CD1c-positive myeloid dendritic cell (primary cell): ENCODE data around the gene TMEM63B.
"Not testable (repeated sequence)": the region's sequence is repeated elsewhere in the genome, so short reads cannot be mapped to it uniquely, and the experiment has no call there.

Experiments
- DNase-seq: peaks from one replicate; pipeline ENCODE4 v3.0.0-alpha.2; 2016; ENCODE audit errors: extremely low spot score

TMEM63B gene

DNA sequence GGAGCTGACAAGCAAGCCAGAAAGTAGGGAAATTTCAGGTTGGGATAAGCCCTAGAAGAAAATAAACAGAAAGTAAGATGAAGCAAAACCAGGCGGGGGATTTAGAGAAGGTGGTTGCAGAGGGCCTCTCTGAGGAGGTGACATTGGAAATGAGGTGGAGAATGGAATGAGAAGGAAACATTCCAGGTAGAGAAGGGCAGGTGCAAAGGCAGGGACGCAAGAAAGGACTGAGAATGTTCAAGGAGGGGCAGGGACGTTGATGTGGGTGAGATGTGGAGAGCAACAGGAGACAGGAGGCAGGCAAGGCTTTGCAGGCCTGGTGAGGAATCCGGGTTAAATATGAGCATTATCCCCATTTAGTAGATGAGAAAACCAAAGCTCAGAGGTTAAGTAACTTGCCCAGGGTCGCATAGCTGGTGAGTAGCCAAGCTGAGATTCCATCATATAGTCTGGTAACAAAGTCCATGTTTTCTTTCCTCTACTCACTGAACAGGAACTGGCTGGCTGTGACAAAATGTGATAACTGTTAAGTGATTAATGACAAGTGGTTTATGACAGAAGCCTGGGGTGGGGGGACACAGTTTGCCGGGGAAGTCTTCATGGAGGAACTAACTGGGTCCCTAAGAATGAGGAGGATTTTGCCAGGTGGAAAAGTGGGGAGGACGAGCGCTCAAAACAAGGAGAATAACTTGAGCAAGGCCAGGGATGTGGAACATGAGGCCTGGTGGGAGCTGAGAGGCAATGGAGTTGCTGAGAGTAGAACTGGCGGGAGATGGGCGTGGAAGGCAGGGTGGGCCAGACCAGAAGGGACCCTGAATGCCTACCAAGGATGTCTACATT lies 32.7 kb upstream of the TMEM63B start:
- DNase-seq, result no peak

DNA sequence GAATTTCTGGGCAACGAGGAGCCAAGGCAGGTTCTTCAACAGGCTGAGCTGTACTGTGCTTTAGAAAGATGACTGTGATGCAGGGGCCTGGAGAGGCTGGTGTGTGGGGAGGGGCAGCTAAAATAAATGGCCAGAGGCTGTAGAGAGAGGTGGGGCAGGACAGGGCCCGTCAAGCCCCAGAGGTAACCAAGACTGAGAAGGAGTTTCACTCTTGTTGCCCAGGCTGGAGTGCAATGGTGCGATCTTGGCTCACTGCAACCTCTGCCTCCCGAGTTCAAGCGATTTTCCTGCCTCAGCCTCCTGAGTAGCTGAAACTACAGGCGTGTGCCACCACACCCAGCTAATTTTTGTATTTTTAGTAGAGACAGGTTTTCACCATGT lies 32.1 kb upstream of the TMEM63B start:
- not testable (repeated sequence) for DNase-seq

DNA sequence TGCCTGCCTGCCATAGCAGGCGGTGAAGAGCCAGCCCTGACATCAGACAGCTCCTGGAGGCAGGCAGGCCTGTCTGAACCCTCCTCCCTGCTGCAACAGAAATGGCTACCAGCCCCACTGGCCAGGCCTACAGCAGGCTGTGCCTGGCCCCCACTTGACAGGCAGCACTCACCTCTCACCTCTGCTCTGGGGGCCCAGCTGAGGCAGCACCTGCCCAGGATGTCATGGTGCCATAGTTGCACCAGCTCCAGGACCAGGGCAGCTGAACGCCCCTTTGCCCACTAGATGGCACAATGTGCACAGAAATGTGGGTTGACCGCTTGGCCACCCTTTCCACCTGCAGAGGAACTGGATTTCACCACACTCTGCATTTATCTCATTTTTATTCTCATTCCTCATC lies 30.7 kb upstream of the TMEM63B start:
- peak; percentile 84 for DNase-seq

DNA sequence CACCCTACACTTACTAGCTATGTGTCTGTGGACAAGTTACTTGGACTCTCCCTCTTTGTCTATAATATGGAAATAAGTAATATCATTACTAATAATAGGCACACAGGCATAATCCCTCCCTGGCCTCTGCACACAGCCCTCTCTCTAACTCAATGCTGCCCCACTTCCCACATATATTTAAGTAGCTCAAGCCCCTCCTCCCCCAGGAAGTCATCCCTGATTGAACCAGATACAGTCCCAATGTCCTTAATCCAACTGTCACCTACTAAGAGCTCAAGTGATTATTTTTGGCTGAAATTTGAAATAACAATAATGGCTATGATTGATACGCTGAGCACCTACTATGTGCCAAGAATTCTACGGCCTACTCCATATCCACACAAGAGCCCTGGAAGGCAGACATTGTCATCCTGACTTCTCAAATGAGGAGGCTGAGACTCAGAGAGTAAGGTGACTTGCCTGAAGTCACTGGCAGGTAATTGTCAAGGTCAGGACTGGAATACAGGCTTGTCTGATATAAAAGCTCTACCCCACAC lies 29.5 kb upstream of the TMEM63B start:
- no peak for DNase-seq

DNA sequence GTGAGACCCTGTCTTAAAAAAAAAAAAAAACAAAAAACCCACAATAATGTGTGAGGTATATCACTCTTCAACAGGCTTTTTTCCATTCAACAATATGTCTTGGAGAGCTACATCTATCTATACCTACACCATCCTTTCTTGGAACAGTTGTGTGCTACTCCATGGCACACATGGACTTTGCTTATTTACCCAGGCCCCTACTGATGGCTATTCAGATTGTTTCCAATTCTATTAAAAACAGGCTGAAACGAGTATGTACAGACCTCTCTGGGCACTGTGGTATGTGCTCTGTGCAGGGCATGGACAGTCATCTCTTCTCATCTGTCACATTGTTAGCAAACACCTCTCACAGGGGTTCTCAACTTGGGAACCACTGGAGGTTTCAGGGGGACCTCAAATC lies 28.2 kb upstream of the TMEM63B start:
- DNase-seq, result no peak

DNA sequence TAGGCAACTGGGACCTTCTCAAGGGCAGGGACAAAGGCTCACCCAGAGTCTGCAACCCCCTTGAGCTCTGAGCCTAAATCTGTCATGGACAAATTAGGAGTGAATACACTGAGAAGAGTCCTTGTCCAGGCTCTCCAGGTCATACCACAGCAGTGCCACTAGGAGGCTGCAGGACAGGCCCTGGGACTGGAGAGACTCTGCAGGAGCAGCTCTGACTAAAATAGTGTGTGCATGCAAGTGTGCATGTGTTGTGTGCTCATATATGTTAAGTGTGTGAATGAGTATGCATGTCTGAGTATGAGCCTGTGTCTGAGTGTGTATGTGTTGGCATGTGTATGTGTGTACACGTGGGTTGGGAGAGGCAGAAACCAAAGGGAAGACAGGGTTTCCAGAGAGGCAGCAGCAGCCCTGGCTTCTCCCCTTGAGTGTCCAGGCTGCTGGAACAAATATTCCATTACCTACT lies 27.2 kb upstream of the TMEM63B start:
- peak; percentile 22 for DNase-seq

DNA sequence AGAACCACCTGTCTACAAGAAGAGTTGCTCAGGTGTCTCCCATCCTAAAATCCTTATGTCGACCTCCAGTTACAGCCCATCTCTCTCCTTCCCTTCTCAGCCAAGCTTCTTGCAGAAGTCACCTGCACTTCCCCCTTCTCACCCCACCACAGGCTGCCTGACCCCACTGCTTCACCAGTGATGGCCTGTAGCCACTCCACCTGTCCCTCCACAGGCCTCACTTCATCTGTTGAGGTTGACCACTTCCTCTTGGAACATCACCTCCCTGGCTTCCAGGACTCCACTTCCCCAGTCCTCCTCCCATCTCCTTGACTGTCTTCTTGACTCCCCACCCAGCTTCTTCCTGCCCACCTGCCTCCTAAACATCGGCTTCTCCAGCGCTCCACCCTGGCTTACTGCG lies 25.5 kb upstream of the TMEM63B start:
- DNase-seq, result no peak

DNA sequence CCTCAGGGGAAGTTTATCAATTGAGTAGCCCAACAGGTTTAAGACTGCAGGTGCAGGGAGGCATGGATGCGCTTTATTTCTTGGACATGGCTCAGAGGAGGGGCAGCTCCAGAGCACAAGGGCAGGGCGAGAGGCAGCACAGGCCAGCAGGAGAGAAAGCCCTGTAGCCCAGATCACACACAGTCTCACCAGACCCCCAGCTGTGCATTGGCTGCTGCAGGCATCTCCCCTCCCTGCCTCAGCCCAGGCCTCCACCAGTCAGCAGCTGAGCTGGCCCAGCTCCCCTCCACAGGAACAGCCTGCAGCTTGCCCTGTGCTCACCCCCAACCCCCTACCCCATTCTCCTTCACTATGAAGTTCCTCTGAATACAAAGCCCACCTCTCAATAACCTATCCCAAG lies 24.8 kb upstream of the TMEM63B start:
- no peak for DNase-seq

DNA sequence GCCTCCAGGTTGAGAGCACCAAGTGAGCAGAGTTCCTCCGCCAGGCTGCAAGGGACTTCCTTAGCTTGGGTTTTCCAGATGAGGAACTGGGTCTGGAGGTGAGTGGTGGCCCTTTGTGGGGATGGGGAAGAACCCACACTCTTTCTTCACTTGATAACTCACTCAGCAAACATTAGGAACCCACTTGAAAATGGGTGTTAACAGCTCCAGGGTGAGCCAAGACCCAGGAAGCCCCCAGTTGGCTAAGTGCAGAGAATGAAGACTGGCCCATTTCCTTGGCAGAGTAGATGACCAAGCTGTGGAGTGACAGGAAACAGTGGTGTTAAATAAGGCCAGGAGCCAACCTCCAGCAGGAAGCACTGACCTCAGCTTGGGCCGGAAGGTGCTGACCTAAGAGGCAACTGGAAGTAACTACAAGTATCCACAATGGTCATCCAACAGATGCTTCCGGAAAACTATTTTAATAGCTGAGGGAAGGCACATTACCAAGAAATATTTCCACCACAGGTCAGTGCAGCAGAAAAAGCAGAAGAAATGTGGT lies 22.8 kb upstream of the TMEM63B start:
- peak; percentile 50 for DNase-seq

DNA sequence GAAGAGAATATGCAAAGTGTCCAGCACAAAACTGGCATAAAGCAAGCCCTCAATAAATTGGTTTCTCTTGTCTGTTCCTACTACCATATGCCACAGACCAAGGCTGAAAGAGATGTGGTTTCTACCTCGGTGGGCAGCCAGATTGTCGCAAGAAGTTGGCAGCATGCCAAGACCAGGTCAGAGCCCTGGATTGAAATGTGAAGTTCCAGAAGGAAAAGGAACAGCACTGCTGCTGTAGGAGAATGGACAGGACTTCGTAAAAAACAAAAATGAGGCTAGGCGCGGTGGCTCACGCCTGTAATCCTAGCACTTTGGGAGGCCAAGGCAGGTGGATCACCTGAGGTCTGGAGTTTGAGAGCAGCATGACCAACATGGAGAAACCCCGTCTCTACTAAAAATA lies 22.2 kb upstream of the TMEM63B start:
- no peak for DNase-seq

DNA sequence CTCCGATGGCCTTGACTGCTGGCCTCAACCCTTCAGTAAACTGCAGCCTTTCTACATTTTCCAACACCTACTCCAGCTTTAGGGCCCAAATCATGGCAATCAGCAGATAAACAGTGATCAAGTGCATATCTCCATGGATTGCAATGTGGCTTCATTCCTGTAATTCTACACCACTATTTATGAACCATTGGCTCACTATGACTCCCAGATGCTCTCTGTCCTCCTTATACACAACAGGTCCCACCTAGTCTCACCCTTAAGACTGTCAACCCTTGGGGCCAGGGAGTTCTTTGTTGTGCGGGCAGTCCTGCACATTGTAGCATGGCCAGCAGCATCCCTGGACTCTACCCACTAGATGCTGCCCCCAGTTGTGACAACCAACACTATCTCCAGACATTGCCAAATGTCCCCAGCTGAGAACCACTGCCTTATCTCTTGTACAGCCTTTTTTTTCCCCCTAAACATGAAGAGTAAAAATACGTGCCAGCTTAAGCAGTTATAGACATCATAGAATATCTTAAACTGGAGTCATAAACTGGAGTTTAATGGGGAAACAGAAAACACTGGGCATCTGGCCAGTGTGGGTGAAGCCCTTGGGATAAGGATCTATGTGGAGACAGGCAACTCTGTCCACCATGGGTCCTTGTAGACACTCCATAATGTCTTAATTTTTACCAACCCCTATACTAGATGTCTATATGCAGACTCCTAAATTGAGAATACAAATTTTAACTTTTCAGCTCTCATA lies 21.2 kb upstream of the TMEM63B start:
- no peak for DNase-seq

DNA sequence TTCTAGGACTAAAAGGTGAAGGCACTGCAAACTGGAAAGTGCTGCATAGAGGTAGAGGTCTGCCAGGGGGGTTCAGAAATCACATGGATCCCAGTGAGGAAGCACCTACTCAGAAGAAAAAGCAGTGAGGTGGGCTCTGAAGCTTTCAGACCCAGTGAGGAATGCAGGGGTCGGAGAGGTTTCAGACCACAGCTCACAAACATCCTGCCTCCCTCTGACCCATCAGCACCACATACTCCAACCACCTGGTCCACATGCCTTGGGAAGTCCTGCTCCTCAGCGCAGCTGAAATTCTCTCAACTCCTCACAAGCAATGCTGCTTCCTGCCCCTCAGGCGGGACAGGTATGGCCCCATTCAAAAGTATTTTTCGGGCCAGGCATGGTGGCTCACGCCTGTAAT lies 20.3 kb upstream of the TMEM63B start:
- DNase-seq, result no peak

DNA sequence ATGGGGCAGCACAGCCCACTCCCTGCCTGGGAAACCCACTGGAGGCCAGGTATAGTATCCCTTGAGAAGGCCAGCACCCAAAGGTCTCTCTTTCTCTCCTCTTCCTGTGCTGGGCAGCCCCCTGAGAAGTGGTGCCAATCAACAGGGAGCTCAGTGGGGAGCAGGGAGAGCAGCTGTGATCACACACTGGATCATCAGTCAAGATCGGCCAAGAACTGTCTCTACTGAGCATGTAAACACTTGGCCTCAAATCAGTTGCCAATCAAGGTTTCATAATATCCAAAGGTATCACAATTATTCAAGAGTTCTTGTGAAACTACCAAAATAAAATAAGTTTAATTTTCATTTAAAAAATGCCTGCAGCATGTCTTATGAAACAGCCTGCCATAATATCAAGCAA lies 18.9 kb upstream of the TMEM63B start:
- no peak for DNase-seq

DNA sequence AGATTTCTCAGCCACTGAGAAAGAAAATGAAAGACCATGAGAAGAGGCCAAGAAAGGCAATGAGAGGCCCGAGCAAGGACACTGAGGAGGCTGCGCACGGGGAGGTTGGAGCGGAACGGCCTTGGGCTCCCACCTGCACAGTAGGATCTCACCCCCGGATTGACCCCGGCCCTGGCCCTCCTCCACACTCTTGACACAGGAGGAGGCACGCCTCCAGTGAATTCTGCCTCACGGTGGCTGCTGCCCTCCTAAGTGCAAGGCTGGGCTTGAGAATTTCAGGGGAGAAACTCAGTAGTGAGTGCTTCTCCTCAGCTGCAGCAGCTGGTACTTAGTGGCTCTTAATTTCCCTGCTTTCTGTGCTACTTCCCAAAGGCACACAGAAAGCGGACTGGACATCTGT lies 18.1 kb upstream of the TMEM63B start:
- DNase-seq, result no peak

DNA sequence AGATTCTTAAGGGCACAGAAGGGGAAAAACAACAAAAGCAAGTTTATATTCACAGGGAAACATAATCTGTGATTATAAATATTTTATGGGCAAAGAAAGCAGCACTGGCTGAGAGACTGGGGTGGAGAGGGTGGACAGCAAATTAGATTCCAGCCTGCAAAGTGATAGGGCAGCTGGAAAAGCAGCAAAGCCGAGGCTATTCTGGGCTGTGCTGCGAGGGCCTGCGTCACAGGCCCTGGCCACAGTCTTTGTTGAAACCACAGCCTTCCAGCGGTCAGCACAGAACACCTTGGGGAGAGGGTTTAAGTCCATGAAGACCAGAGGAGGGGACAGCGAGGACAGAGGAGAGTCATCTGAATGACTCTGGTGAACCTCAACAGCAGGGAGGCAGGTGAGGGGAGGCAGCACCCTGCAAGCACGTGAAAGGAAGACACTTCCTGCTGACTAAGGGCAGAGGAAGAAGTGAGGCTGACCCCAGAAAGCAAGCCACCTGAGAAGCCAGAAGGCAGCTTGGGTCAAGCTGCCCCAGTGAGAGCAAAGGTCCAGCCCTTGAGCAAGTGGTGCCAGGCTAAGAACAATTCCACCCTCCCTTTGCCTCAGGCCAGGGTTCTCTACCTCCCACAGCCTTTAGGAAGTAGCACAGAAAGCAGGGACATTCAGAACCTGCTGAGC lies 17.2 kb upstream of the TMEM63B start:
- DNase-seq, result no peak

DNA sequence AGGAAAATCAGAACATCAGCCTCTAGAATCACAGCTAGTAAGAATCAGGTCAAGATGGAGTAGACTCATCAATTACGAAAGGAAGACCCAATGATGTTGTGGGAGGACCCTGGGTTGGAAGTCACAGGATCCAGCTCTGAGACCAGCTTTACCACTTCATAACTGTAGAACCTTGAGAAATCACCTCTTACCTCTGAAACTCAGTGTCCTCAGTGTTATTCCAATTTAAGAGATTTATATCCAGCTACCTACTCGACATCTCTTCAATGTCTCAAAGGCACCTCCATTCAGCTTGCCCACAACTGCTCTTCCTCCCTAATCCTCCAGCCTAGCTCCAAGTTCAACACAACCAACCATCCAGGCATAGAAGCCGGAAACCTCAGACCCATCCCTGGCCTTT lies 16.4 kb upstream of the TMEM63B start:
- no peak for DNase-seq

DNA sequence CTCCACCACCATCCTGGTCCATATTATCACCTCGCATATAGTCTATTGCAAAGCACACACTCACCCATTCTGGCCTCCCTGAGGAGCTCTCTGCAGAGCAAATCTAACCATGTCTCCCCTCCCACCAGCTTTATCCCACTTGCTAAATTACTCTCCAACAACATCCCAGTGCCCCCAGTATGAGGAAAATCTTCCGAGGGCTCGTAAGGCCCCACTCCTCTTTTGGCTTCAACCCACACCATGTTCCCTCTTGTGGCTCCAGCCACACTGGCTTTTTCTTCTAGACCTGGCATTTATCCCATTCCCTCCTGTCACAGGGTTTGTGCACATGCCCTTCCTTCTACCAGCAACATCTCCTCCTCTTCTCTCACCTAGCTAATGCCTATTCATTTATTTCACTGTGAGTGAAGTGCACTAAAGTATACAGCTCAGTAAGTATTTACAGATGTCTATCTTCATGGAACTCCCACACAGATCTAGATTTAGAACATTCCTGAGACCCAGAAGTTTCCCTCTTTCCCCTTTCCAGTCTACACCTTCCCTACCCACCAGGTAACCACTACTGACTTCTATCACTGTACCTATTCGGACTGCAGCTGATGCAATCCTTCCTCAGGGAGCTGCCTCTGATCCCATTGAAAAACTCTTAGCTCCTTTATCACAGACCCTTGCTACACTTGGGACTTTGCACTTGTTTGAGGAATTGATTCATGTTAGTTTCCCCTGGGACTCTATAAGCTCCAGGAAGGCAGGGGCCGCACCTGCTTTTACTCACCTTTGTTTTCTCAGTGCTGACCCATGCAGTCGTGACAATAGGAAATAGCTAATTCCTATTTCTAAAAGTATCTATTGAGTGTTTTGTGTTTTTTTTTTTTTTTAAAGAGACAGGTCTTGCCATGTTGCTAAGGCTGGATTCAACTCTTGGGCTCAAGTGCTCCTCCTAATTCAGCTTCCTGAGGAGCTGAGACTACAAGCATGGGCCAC lies 15.6 kb upstream of the TMEM63B start:
- no peak for DNase-seq

DNA sequence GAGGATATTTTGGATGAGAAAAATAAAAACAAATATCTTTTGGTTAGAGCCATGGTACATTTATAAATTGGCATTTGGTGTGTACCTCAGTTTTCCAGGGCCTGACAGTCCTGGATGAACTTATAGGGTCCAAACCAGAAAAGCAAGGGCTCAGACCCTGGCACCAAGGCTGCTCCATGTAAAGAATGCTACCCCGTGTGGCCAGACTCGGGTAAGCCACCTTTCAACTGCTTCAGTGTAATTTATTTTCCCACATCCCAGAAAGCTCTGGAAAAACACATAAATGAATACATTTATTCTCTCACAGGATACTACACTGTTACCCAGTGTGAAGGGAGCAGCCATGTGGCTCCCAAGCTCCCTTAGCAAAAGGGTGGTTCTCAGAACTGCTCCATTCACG lies 13.9 kb upstream of the TMEM63B start:
- DNase-seq, result no peak

DNA sequence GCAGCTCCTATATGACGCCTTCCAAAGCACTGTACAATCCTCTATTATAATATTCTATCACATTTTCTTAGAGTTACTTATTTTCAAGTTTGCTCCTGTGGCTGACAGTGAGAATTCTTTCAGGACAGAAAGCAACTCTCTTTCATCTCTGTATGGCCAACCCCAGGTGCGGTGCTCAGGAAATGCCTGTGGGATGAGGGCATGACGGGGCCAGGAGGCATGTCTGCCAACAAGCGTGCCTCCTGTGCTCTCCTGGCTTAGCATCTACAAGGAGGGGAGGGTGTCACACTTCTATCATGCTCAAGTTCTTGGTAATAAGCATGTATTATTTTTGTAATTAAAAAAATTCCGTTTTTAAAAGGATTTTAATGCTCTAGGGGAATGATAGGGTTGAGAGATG lies 11.5 kb upstream of the TMEM63B start:
- no peak for DNase-seq

DNA sequence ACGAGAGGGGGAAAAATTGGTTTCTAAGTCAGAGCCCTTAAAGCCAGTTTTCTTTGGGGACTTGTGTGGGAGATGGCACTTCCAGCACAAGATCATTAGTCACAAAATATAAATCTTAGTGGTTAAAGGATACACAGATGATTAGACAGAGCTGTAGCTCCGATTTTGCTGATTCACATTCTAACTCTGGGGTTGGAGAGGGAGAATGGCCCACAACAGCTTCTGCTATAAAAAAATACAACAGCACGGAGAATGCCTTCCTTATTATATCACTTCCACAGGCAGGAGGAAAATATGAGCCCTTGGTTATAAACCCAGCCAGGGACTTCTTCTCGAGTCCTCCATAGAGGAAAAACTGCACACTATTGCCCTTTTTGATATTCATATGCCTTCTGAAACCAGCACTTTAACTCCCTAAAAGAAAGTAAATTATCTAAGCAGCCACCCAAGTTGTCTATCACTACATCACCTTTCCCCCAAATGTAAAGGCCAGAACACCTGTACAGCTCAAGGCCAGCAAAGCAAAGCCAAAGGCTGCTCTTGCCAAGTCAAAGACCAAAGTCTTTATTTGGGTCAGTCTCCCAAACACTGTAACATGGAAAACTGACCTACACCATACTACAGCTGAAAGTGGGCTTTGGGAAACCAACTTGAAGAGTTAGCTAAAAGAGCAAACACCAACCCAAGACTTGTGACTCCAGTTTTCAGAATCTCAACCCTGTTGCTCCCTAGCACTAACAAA lies 10.5 kb upstream of the TMEM63B start:
- DNase-seq, result no peak
